ENCODE measurements around the gene NUP210L. TPM values are rescaled to one million over a fixed set of nuclear protein-coding genes. Genes with fewer than 3 reads are reported as not detected.
A peak's percentile ranks its signal among the peaks of the same experiment; 100 is the strongest.

NUP210L gene
- polyA plus RNA-seq, 1 experiment, result not detected

DNA sequence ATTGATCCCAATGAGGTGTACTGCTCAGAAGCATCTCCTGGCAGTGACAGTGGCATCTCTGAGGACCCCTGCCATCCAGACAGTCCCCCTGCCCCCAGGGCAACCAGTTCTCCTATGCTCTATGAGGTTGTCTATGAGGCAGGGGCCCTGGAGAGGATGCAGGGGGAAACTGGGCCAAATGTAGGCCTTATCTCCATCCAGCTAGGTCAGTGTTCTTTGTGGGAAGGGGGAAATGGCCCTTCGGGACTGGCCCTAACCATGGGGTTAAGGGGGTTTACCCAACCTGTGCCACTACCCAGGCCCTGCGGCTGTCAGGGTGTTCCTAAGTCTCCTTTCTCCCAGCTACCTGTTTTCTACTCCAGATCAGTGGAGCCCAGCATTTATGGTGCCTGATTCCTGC lies 185.9 kb downstream of the NUP210L start:
- CTCF ChIA-PET, result interaction anchor here (0.6 to 3.8 kb wide), 6 partner anchors 9 to 172 kb away, joined by 3 to 26 read pairs (median 8); partner anchors contain the start of genes DENND4B, JTB and RAB13
- no peak for TF ChIP-seq CTCF (IDR thresholded peaks at IDR 0.05; ENCODE audit: insufficient read depth, low read depth, low read length)
- no peak for DNase-seq (ENCODE audit: low read depth)
- peaks cover 3% of the 10 kb centered on the region for H3K36me3 ChIP-seq (ENCODE audit: control insufficient read depth, insufficient read depth, low read length)
- POLR2A ChIA-PET, result interaction anchor here (0.5 kb wide), 1 partner anchor 8 kb away, joined by 3 read pairs; the partner anchor contains the start of gene JTB
- H3K27me3 ChIP-seq (ENCODE audit: control insufficient read depth, insufficient read depth, low read length), result no peaks in the 10 kb centered on the region
- no peak overlapping the region for H3K4me3 ChIP-seq (ENCODE audit: low read depth, low read length)

- Histone ChIP-seq H3K27me3 (ENCODE audit: control insufficient read depth, insufficient read depth, low read length) (no peaks in the 10 kb centered on the region), H3K4me3 (ENCODE audit: low read depth, low read length) (peak overlapping the region; percentile 53), H3K36me3 (ENCODE audit: control insufficient read depth, insufficient read depth, low read length) (no peaks in the 10 kb centered on the region)
- ChIA-PET POLR2A (interaction anchor here (1.6 kb wide), 1 partner anchor 22 kb away, joined by 6 read pairs; the partner anchor contains the start of gene RPS27), CTCF (interaction anchor here (0.6 to 3.8 kb wide), 8 partner anchors 7 to 176 kb away, joined by 3 to 26 read pairs (median 8); partner anchors contain the start of genes DENND4B, JTB and RAB13)
- no peak for DNase-seq (ENCODE audit: low read depth)
- no peak for TF ChIP-seq CTCF (IDR thresholded peaks at IDR 0.05; ENCODE audit: insufficient read depth, low read depth, low read length)
Measured at GRCh38 chr1:153968408-153968807, 186.5 kb downstream of the NUP210L start.

GRCh38 chr1:153968000-153968363 lies 186.9 kb downstream of the NUP210L start:
- TF ChIP-seq CTCF (IDR thresholded peaks at IDR 0.05; ENCODE audit: insufficient read depth, low read depth, low read length), result no peak
- ChIA-PET POLR2A (interaction anchor here (0.5 to 1.9 kb wide), 3 partner anchors 10 to 58 kb away, joined by 5 to 17 read pairs (median 6); partner anchors contain the start of genes JTB and RPS27), CTCF (interaction anchor here (0.7 to 3.8 kb wide), 12 partner anchors 8 to 296 kb away, joined by 3 to 26 read pairs (median 4); partner anchors contain the start of genes DENND4B, JTB, RAB13 and RPS27)
- no peaks in the 10 kb centered on the region for H3K27me3 ChIP-seq (ENCODE audit: control insufficient read depth, insufficient read depth, low read length)
- DNase-seq (ENCODE audit: low read depth), result no peak
- no peaks in the 10 kb centered on the region for H3K36me3 ChIP-seq (ENCODE audit: control insufficient read depth, insufficient read depth, low read length)
- H3K4me3 ChIP-seq (ENCODE audit: low read depth, low read length), result peak overlapping the region; percentile 53

DNA sequence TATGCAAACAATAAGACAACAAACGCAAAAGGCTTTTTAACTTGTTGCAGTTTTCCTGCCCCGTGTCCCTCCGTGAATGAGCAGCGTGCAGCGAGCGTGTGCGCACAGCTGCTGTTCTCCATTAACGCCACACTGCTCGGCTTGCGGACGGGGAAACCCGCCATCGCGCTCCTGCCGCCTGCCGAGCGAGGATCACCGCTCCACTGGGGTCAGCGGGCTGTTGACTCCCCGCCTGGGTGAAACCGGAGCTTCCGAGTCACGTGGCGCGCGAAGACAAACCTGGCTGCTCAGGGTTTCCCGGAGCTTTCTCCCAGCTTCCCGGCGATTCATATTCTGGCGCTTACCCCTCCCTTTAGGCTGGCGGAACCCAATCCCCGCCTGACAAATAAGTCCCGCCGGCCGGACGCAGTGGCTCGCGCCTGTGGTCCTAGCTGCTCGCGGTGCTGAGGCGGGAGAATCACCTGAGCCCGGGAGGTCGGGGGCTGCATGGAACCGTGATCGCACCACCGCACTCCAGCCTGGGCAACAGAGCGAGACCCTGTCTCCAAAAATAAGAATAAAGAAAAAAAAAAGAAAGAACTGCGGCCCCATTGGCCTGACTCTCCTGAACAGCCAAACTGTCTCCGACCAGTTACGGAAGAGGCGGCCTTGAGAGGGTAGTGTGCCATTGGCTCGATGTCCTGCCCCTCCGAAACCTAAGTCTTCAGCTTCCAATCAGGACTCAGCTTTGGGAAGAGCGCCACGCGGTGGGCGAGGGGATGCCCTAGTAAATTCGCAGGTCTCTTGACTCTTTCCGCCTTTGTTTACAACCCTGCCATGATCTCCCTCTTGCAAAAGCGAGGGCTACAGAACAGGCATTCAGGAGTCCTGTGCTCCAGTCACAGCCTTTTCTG lies 187.5 kb downstream of the NUP210L start, which contains the start of gene CREB3L4:
Gene CREB3L4 (plus strand): TSS at position 796 of the 893 bp plus-strand sequence. CDS start 624 bp downstream, outside the sequence.
- POLR2A ChIA-PET, result interaction anchor here (0.5 to 1.9 kb wide), 4 partner anchors 10 to 57 kb away, joined by 4 to 17 read pairs (median 6); partner anchors contain the start of genes JTB, RAB13 and RPS27
- DNase-seq (ENCODE audit: low read depth), result peak; percentile 88

More for the DNA sequence above, 187.5 kb downstream of the NUP210L start, which contains the start of gene CREB3L4:
- H3K27me3 ChIP-seq (ENCODE audit: control insufficient read depth, insufficient read depth, low read length), result no peaks in the 10 kb centered on the region
- no peaks in the 10 kb centered on the region for H3K36me3 ChIP-seq (ENCODE audit: control insufficient read depth, insufficient read depth, low read length)
- TF ChIP-seq CTCF (IDR thresholded peaks at IDR 0.05; ENCODE audit: insufficient read depth, low read depth, low read length), result peak; percentile 58
- peak within 1 kb of the TSS; percentile 53 for H3K4me3 ChIP-seq (ENCODE audit: low read depth, low read length)
- CTCF ChIA-PET, result interaction anchor here (0.7 to 3.8 kb wide), 13 partner anchors 8 to 295 kb away, joined by 3 to 26 read pairs (median 4); partner anchors contain the start of genes DENND4B, GATAD2B, JTB and RAB13
